ENCODE results near the gene ST3GAL3. TPM values are rescaled to one million over a fixed set of nuclear protein-coding genes. Genes with fewer than 3 reads are reported as not detected.

ST3GAL3 gene, protein sequence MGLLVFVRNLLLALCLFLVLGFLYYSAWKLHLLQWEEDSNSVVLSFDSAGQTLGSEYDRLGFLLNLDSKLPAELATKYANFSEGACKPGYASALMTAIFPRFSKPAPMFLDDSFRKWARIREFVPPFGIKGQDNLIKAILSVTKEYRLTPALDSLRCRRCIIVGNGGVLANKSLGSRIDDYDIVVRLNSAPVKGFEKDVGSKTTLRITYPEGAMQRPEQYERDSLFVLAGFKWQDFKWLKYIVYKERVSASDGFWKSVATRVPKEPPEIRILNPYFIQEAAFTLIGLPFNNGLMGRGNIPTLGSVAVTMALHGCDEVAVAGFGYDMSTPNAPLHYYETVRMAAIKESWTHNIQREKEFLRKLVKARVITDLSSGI
- polyA plus RNA-seq (2011; rRNA removed) (4.0 and 5.6 TPM in 2 replicates), polyA plus RNA-seq (2017; fragmentation: RNase III; extraction: RNeasy Plus Mini Kit Qiagen cat#74134 plus additional on column Dnase treatment) (2.5 to 3.9 TPM (median 3.0 TPM) in 3 replicates), polyA minus RNA-seq (2011; rRNA and poly(A)+ RNA removed) (16.5 and 18.6 TPM in 2 replicates)
- 3.1 TPM in 2 replicates for polyA plus RNA-seq (2012; cell fraction: cytosol; rRNA removed)
- 10.2 and 12.0 TPM in 2 replicates for polyA plus RNA-seq (2012; cell fraction: nucleus; rRNA removed)

GRCh38 chr1:43707190-43708001 is at the start of gene ST3GAL3:
TSS of gene ST3GAL3 (plus strand) at chr1:43707536. CDS start at chr1:43736263, 28,727 bp downstream.
- Histone ChIP-seq H3K4me1 (peaks cover 41% of the 10 kb centered on the region), H3K27ac (peak within 1 kb of the TSS; percentile 93 to 98), H3K4me2 (peak within 1 kb of the TSS; percentile 96), H3K9me3 (no peaks in the 10 kb centered on the region), H3K4me3 (peak within 1 kb of the TSS; percentile 75)
- CTCF ChIA-PET, result interaction anchor here (0.8 kb wide), 1 partner anchor 178 kb away, joined by 3 read pairs; no protein-coding TSS in a partner anchor
- 0% methylated on average over 7 of the region's 103 CpGs for WGBS (ENCODE audit: missing lambda C conversion rate)
- ATAC-seq (peak; percentile 88 to 96), DNase-seq (ENCODE audit: low read depth in 1 of 2, low spot score in 1 of 2) (peak; percentile 73 to 86), FAIRE-seq (no peak)
- POLR2A ChIA-PET, result interaction anchor here (0.6 to 2.2 kb wide), 6 partner anchors 8 to 334 kb away, joined by 3 to 15 read pairs (median 4); partner anchors contain the start of gene KDM4A
- TF ChIP-seq HMGXB4 (CRISPR knock-in tag; IDR thresholded peaks at IDR 0.05; ENCODE audit: borderline replicate concordance) (no peak), ESRRA (IDR thresholded peaks at IDR 0.05; ENCODE audit: borderline replicate concordance, low read length) (no peak), POLR2A (IDR thresholded peaks at IDR 0.05; ENCODE audit: low read length) (peak; percentile 90), HDAC2 (IDR thresholded peaks at IDR 0.05) (no peak), FOXS1 (CRISPR knock-in tag; IDR thresholded peaks at IDR 0.05) (no peak), CBX8 (IDR thresholded peaks at IDR 0.05) (no peak), TP53 (CRISPR knock-in tag; IDR thresholded peaks at IDR 0.05) (no peak), ZC3H11A (IDR thresholded peaks at IDR 0.05) (no peak), MAZ (IDR thresholded peaks at IDR 0.05; ENCODE audit: borderline replicate concordance, low read depth, low read length) (no peak), E2F6 (IDR thresholded peaks at IDR 0.05; ENCODE audit: borderline replicate concordance, low read depth) (peak; percentile 86), SMC3 (IDR thresholded peaks at IDR 0.05) (no peak), KDM5A (IDR thresholded peaks at IDR 0.05) (no peak), EP300 (IDR thresholded peaks at IDR 0.05) (no peak), TFCP2L1 (CRISPR knock-in tag; IDR thresholded peaks at IDR 0.05) (peak; percentile 33; the same call in 1 of the 2 replicates), JUN (IDR thresholded peaks at IDR 0.05) (peak; percentile 52 to 80; a peak in 4 of 5 replicates), BHLHE40 (IDR thresholded peaks at IDR 0.05; ENCODE audit: low read depth, low read length) (no peak), JUNB (IDR thresholded peaks at IDR 0.05) (no peak), RAD21 (conservative IDR thresholded peaks at IDR 0.05 in 1 of 2, IDR thresholded peaks at IDR 0.05 in 1 of 2) (no peak; a peak in 1 of 5 replicates), POLR2AphosphoS2 (conservative IDR thresholded peaks at IDR 0.05; ENCODE audit: low read length) (peak; percentile 62; the same call in 1 of the 2 replicates), GATA3 (IDR thresholded peaks at IDR 0.05; ENCODE audit: borderline replicate concordance) (no peak), RARB (CRISPR knock-in tag; IDR thresholded peaks at IDR 0.05) (no peak), USF2 (IDR thresholded peaks at IDR 0.05) (no peak), EHF (CRISPR knock-in tag; IDR thresholded peaks at IDR 0.05) (no peak), PHF8 (IDR thresholded peaks at IDR 0.05; ENCODE audit: borderline replicate concordance, low read depth) (peak; percentile 79; the same call in 1 of the 2 replicates), MAX (IDR thresholded peaks at IDR 0.05) (peak; percentile 75)
- TF ChIP-seq, protein P1, sequence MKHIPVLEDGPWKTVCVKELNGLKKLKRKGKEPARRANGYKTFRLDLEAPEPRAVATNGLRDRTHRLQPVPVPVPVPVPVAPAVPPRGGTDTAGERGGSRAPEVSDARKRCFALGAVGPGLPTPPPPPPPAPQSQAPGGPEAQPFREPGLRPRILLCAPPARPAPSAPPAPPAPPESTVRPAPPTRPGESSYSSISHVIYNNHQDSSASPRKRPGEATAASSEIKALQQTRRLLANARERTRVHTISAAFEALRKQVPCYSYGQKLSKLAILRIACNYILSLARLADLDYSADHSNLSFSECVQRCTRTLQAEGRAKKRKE (CRISPR knock-in tag; IDR thresholded peaks at IDR 0.05; ENCODE audit: low read depth), result no peak
- TF ChIP-seq, protein P2, sequence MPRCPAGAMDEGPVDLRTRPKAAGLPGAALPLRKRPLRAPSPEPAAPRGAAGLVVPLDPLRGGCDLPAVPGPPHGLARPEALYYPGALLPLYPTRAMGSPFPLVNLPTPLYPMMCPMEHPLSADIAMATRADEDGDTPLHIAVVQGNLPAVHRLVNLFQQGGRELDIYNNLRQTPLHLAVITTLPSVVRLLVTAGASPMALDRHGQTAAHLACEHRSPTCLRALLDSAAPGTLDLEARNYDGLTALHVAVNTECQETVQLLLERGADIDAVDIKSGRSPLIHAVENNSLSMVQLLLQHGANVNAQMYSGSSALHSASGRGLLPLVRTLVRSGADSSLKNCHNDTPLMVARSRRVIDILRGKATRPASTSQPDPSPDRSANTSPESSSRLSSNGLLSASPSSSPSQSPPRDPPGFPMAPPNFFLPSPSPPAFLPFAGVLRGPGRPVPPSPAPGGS (IDR thresholded peaks at IDR 0.05), result peak; percentile 81; the same call in 2 of the 3 replicates
- TF ChIP-seq, protein P3, sequence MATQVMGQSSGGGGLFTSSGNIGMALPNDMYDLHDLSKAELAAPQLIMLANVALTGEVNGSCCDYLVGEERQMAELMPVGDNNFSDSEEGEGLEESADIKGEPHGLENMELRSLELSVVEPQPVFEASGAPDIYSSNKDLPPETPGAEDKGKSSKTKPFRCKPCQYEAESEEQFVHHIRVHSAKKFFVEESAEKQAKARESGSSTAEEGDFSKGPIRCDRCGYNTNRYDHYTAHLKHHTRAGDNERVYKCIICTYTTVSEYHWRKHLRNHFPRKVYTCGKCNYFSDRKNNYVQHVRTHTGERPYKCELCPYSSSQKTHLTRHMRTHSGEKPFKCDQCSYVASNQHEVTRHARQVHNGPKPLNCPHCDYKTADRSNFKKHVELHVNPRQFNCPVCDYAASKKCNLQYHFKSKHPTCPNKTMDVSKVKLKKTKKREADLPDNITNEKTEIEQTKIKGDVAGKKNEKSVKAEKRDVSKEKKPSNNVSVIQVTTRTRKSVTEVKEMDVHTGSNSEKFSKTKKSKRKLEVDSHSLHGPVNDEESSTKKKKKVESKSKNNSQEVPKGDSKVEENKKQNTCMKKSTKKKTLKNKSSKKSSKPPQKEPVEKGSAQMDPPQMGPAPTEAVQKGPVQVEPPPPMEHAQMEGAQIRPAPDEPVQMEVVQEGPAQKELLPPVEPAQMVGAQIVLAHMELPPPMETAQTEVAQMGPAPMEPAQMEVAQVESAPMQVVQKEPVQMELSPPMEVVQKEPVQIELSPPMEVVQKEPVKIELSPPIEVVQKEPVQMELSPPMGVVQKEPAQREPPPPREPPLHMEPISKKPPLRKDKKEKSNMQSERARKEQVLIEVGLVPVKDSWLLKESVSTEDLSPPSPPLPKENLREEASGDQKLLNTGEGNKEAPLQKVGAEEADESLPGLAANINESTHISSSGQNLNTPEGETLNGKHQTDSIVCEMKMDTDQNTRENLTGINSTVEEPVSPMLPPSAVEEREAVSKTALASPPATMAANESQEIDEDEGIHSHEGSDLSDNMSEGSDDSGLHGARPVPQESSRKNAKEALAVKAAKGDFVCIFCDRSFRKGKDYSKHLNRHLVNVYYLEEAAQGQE (IDR thresholded peaks at IDR 0.05), result no peak
